Measurements from ENCODE around the gene IFI27. TPM values are rescaled to one million over a fixed set of nuclear protein-coding genes. Genes with fewer than 3 reads are reported as not detected.

Gene IFI27
- total RNA-seq, result 55.8 and 125 TPM in 2 replicates

DNA sequence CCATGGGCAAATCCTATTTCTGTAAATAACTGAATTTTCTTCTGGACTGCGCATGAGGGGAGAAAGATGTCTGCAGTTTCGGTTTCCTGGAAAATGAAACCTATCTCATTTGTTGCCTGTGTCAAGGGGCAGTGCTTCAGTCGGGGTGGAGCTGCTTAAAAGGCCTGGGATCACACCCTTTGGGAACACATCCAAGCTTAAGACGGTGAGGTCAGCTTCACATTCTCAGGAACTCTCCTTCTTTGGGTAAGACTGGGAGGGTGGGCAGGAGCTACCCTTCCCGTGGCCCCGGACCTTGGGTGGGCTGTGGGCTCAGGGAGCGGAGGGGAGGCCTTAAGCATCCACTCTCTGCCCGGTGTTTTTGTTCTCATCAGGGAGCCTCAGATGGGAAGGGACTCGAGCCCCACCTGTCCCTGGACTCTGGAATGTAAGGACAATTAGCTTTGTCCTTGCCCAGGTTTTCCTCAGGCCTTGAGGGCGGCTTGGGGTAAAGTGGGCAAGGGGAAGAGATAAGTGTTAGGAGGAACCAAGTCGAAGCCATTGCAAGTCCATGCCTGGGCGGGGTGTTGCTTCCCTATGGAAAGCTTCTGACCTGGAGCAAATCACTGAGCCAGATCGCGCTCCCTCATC, at the start of gene IFI27:
Gene IFI27, plus strand, starts transcription at position 185 of the 630 bp plus-strand sequence.

GRCh38 chr14:94080621-94081385, 29.7 kb upstream of the IFI27 start, which contains the start of the genes DDX24 and IFI27L1:
Gene DDX24, minus strand, starts transcription at chr14:94081202. Its CDS starts 1,460 bp downstream, at chr14:94079742.
Gene IFI27L1, plus strand, starts transcription at chr14:94081310. Its CDS starts 15,628 bp downstream, at chr14:94096938.

GRCh38 chr14:94129111-94129757, 18.7 kb downstream of the IFI27 start, which contains the start of gene IFI27L2:
Gene IFI27L2, minus strand, starts transcription at chr14:94129604. Its CDS starts 40 bp downstream, at chr14:94129564.

Other genes starting within 250 kb of the IFI27 start
- not detected in 2 replicates for gene FAM181A, start 183.4 kb upstream of the IFI27 start, total RNA-seq
- gene ASB2, start 134.2 kb upstream of the IFI27 start, total RNA-seq, result under 0.01 and 2.3 TPM in 2 replicates
- not detected in 2 replicates for gene CCDC197, start 113.4 kb upstream of the IFI27 start, total RNA-seq
- gene OTUB2, start 84.4 kb upstream of the IFI27 start, total RNA-seq, result 1.5 and 2.0 TPM in 2 replicates
- gene DDX24, start 29.5 kb upstream of the IFI27 start, total RNA-seq, result 163 and 174 TPM in 2 replicates
- 21.7 and 24.7 TPM in 2 replicates for gene IFI27L1, start 29.4 kb upstream of the IFI27 start, total RNA-seq
- 91.6 and 110 TPM in 2 replicates for gene IFI27L2, start 18.9 kb downstream of the IFI27 start, total RNA-seq
- gene PPP4R4, start 63.6 kb downstream of the IFI27 start, total RNA-seq, result 2.5 and 3.1 TPM in 2 replicates
- gene SERPINA10, start 182.5 kb downstream of the IFI27 start, total RNA-seq, result under 0.01 TPM in 1 of 2 replicates, not detected in the other
- not detected in 2 replicates for gene SERPINA6, start 212.6 kb downstream of the IFI27 start, total RNA-seq

All from regular cardiac myocyte (primary cell).